Natural killer cell (primary cell): Measurements from ENCODE around the gene EXOG. TPM values are rescaled to one million over a fixed set of nuclear protein-coding genes. Genes with fewer than 3 reads are reported as not detected.

Source experiments
- ATAC-seq, 3 donors: fragments of 150-1000 bp in 2 of 3; fragments of 200-7000 bp in 1 of 3; cut with Tn5 transposase; 1 replicate in 1 of 3; 2 replicates in 2 of 3; pipeline ENCODE4 v1.10.0; 2021; ENCODE audit warnings: mild to moderate bottlenecking in 2 of 3, moderate library complexity in 2 of 3
- DNase-seq, 2 donors: peaks; one replicate each; pipeline versions ENCODE4 v3.0.0 to v3.0.0-alpha.2; 2013 to 2021; ENCODE audit warnings: mixed read lengths in 1 of 2
- H3K27ac ChIP-seq: one replicate; pipeline ENCODE4 v1.5.1; 2013; ENCODE audit warnings: mild to moderate bottlenecking, low read length
- H3K27me3 ChIP-seq: one replicate; pipeline ENCODE4 v1.6.1; 2013; ENCODE audit warnings: low read length; ENCODE audit not compliant: control insufficient read depth, insufficient read depth
- H3K36me3 ChIP-seq: one replicate; pipeline ENCODE4 v1.6.1; 2013; ENCODE audit warnings: low read length; ENCODE audit not compliant: control insufficient read depth, insufficient read depth
- H3K4me1 ChIP-seq: one replicate; pipeline ENCODE4 v1.6.1; 2013; ENCODE audit warnings: low read length; ENCODE audit not compliant: control insufficient read depth, insufficient read depth
- H3K4me3 ChIP-seq: one replicate; pipeline ENCODE4 v1.5.1; 2013; ENCODE audit warnings: low read length
- H3K9me3 ChIP-seq: one replicate; pipeline ENCODE4 v1.6.1; 2013; ENCODE audit warnings: low read length; ENCODE audit not compliant: control insufficient read depth, insufficient read depth
- H3K27ac Mint-ChIP-seq, 2 donors: one replicate each; pipeline ENCODE4 v1.8.0; 2022; ENCODE audit warnings: mild to moderate bottlenecking in 2 of 2, mixed read lengths in 2 of 2, moderate library complexity in 1 of 2
- H3K27me3 Mint-ChIP-seq, 2 donors: one replicate each; pipeline ENCODE4 v1.8.0; 2022; ENCODE audit warnings: low read depth in 2 of 2, mixed read lengths in 2 of 2
- H3K36me3 Mint-ChIP-seq: one replicate; pipeline ENCODE4 v1.8.0; 2022; ENCODE audit warnings: mixed read lengths
- H3K4me1 Mint-ChIP-seq, 2 donors: one replicate each; pipeline ENCODE4 v1.8.0; 2022; ENCODE audit warnings: mixed read lengths in 2 of 2
- H3K4me3 Mint-ChIP-seq: one replicate; pipeline ENCODE4 v1.8.0; 2022; ENCODE audit warnings: mild to moderate bottlenecking, moderate library complexity, mixed read lengths
- H3K9me3 Mint-ChIP-seq, 2 donors: one replicate each; pipeline ENCODE4 v1.8.0; 2022; ENCODE audit warnings: mixed read lengths in 2 of 2
- CTCF ChIP-seq: fragments of 200-600 bp; IDR thresholded peaks from one replicate; pipeline ENCODE4 v1.8.0; 2022; ENCODE audit warnings: antibody characterized with exemption
- WGBS: methylation state at CpG from one replicate; pipeline ENCODE4 v1.1.7; 2013; ENCODE audit warnings: missing lambda C conversion rate; ENCODE audit not compliant: insufficient coverage; 5-methylcytosine and 5-hydroxymethylcytosine counted together
- intact Hi-C: fragments of 100-400 bp; cut with micrococcal nuclease; formaldehyde crosslinking; loops from one replicate; pipeline ENCODE4 v1.14.2; 2022
- total RNA-seq, 4 donors: library from RNA; stranded (reverse); fragments of 120-200 nt in 1 of 4; gene quantifications; one replicate each; pipeline versions ENCODE4 v1.2.3 to v1.2.4, GENCODE V29; 2013 to 2022

EXOG gene
- total RNA-seq, result 10 to 100 TPM; 27.3 to 34.5 (median 30.5) TPM
- total RNA-seq (2013), result 24.0 TPM

GRCh38 chr3:38496131-38496910 is at the start of gene EXOG:
Gene EXOG (plus strand): TSS chr3:38496340. CDS start chr3:38496368, 28 bp downstream.
- no peaks in the 10 kb centered on the region for H3K27me3 ChIP-seq
- H3K27ac ChIP-seq, result peak within 1 kb of the TSS; percentile 58
- Mint-ChIP-seq H3K36me3 (no peaks in the 10 kb centered on the region), H3K9me3 (no peaks in the 10 kb centered on the region), H3K4me3 (peak within 1 kb of the TSS; percentile 96), H3K27ac (peak within 1 kb of the TSS; percentile 84 to 88), H3K27me3 (no peaks in the 10 kb centered on the region), H3K4me1 (peaks cover 21 to 25% of the 10 kb centered on the region in 2 donors)
- ATAC-seq (peak; percentile 96 to 97 (median 97)), DNase-seq (peak; percentile 87 to 97)
- H3K36me3 ChIP-seq, result peaks cover 3% of the 10 kb centered on the region
- WGBS, result under 1% methylated on average over 51 of the region's 53 CpGs
- intact Hi-C loops, result loop anchor here (10.0 kb wide), 1 partner anchor 158 kb away; no protein-coding TSS in a partner anchor
- peaks cover 7% of the 10 kb centered on the region for H3K4me1 ChIP-seq
- no peaks in the 10 kb centered on the region for H3K9me3 ChIP-seq
- TF ChIP-seq CTCF, result peak; percentile 91
- peak within 1 kb of the TSS; percentile 74 for H3K4me3 ChIP-seq

- Histone ChIP-seq H3K36me3 (no peaks in the 10 kb centered on the region), H3K27me3 (no peaks in the 10 kb centered on the region), H3K27ac (no peak overlapping the region), H3K4me3 (no peak overlapping the region), H3K9me3 (no peaks in the 10 kb centered on the region), H3K4me1 (no peaks in the 10 kb centered on the region)
- ATAC-seq, result no peak
- Mint-ChIP-seq H3K36me3 (no peaks in the 10 kb centered on the region), H3K27me3 (peaks cover 13% of the 10 kb centered on the region in 2 donors), H3K4me3 (no peak overlapping the region), H3K27ac (no peak overlapping the region), H3K9me3 (no peaks in the 10 kb centered on the region), H3K4me1 (no peaks in the 10 kb centered on the region)
- no peak for DNase-seq
- intact Hi-C loops, result no loop called here
- TF ChIP-seq CTCF, result no peak
Observed at GRCh38 chr3:38446812-38447211, 49.3 kb upstream of the EXOG start.

GRCh38 chr3:38450853-38451252 is 45.3 kb upstream of the EXOG start:
- no peaks in the 10 kb centered on the region for H3K9me3 ChIP-seq
- peaks cover 3% of the 10 kb centered on the region for H3K27me3 ChIP-seq
- H3K4me1 Mint-ChIP-seq, result peaks cover 11 to 19% of the 10 kb centered on the region in 2 donors
- H3K27ac Mint-ChIP-seq, result no peak overlapping the region
- intact Hi-C loops, result no loop called here
- no peak for DNase-seq
- H3K4me3 Mint-ChIP-seq, result no peak overlapping the region
- no peaks in the 10 kb centered on the region for H3K9me3 Mint-ChIP-seq
- H3K36me3 ChIP-seq, result no peaks in the 10 kb centered on the region
- WGBS, result 98% methylated on average over 3 of the region's 3 CpGs
- H3K27ac ChIP-seq, result no peak overlapping the region
- H3K4me3 ChIP-seq, result no peak overlapping the region
- no peaks in the 10 kb centered on the region for H3K36me3 Mint-ChIP-seq
- H3K4me1 ChIP-seq, result peaks cover 21% of the 10 kb centered on the region
- no peak for TF ChIP-seq CTCF
- ATAC-seq, result no peak
- H3K27me3 Mint-ChIP-seq, result peaks cover 19% of the 10 kb centered on the region in 2 donors
